T-cell (primary cell): Measurements from ENCODE around the gene TGM1. TPM values are rescaled to one million over a fixed set of nuclear protein-coding genes. Genes with fewer than 3 reads are reported as not detected.
"Not testable (repeated sequence)": the region's sequence is repeated elsewhere in the genome, so short reads cannot be mapped to it uniquely, and the experiment has no call there.

Experiments used
- ATAC-seq, 4 experiments: fragments of 200-7000 bp in 3 of 4; fragments of 150-1000 bp in 1 of 4; cut with Tn5 transposase; replicated peaks in 1 of 4; 1 replicate in 3 of 4; 2 replicates in 1 of 4; pipeline ENCODE4 v1.10.0; 2021; ENCODE audit warnings: moderate library complexity in 3 of 4, mild to moderate bottlenecking in 2 of 4, moderate number of reproducible peaks in 1 of 4
- CTCF ChIA-PET, 2 donors: fragments of 300-600 bp; sonication (Branson Sonifier 250); formaldehyde crosslinking; loops; one replicate each; lab custom pipeline; 2022; ENCODE audit warnings: antibody characterized with exemption in 2 of 2; lab: Charles Lee
- POLR2A ChIA-PET, 2 donors: fragments of 300-600 bp; sonication (Branson Sonifier 250); formaldehyde crosslinking; loops; one replicate each; lab custom pipeline; 2022; ENCODE audit warnings: antibody characterized with exemption in 2 of 2; lab: Charles Lee
- DNase-seq, 35 experiments: peaks; one replicate each; pipeline versions ENCODE4 v3.0.0 to v3.0.0-alpha.2; 2013 to 2023
- H3K27ac ChIP-seq: one replicate; pipeline ENCODE4 v1.5.1; 2013; ENCODE audit warnings: low read length
- H3K27me3 ChIP-seq, 2 experiments: replicated peaks in 1 of 2; 1 replicate in 1 of 2; 2 replicates in 1 of 2; pipeline versions ENCODE4 v1.6.1 to v1.7.0; 2013; ENCODE audit warnings: low read length in 1 of 2, mixed read lengths in 1 of 2; ENCODE audit not compliant: control insufficient read depth in 2 of 2, insufficient read depth in 2 of 2; ENCODE audit errors: extremely low read depth in 1 of 2
- H3K36me3 ChIP-seq, 2 donors: 1 replicate in 1 of 2; 2 replicates in 1 of 2; pipeline versions ENCODE4 v1.6.1 to v1.7.0; 2013; ENCODE audit warnings: low read length in 1 of 2; ENCODE audit not compliant: control insufficient read depth in 2 of 2, insufficient read depth in 1 of 2; ENCODE audit errors: extremely low read depth in 1 of 2
- H3K4me1 ChIP-seq, 2 experiments: 1 replicate in 1 of 2; 2 replicates in 1 of 2; pipeline versions ENCODE4 v1.6.1 to v1.7.0; 2013; ENCODE audit warnings: low read length in 2 of 2, mixed read lengths in 1 of 2; ENCODE audit not compliant: insufficient read depth in 2 of 2, control insufficient read depth in 1 of 2; ENCODE audit errors: extremely low read depth in 1 of 2
- H3K4me3 ChIP-seq, 2 donors: 1 replicate in 1 of 2; 2 replicates in 1 of 2; pipeline versions ENCODE4 v1.5.1 to v1.7.0; 2013; ENCODE audit warnings: mild to moderate bottlenecking in 2 of 2, low read length in 1 of 2, moderate library complexity in 1 of 2; ENCODE audit not compliant: control insufficient read depth in 1 of 2; ENCODE audit errors: extremely low read depth in 1 of 2
- H3K9me3 ChIP-seq: 2 replicates; pipeline ENCODE4 v1.7.0; 2013
- H3K27ac Mint-ChIP-seq, 2 donors: one replicate each; pipeline ENCODE4 v1.8.0; 2020 to 2021; ENCODE audit warnings: mild to moderate bottlenecking in 2 of 2, mixed read lengths in 2 of 2
- H3K27me3 Mint-ChIP-seq, 2 donors: one replicate each; pipeline ENCODE4 v1.8.0; 2021 to 2022; ENCODE audit warnings: mixed read lengths in 2 of 2
- H3K36me3 Mint-ChIP-seq: one replicate; pipeline ENCODE4 v1.8.0; 2021; ENCODE audit warnings: mixed read lengths
- H3K4me1 Mint-ChIP-seq, 3 donors: one replicate each; pipeline ENCODE4 v1.8.0; 2020 to 2022; ENCODE audit warnings: mixed read lengths in 3 of 3, mild to moderate bottlenecking in 1 of 3
- H3K4me3 Mint-ChIP-seq, 3 donors: one replicate each; pipeline ENCODE4 v1.8.0; 2020 to 2022; ENCODE audit warnings: mild to moderate bottlenecking in 3 of 3, mixed read lengths in 3 of 3, moderate library complexity in 3 of 3
- H3K9me3 Mint-ChIP-seq, 3 donors: one replicate each; pipeline ENCODE4 v1.8.0; 2020 to 2022; ENCODE audit warnings: mixed read lengths in 3 of 3
- WGBS: methylation state at CpG from one replicate; pipeline ENCODE4 v1.1.5; 2013; ENCODE audit warnings: missing lambda C conversion rate; ENCODE audit not compliant: insufficient coverage; 5-methylcytosine and 5-hydroxymethylcytosine counted together
- total RNA-seq, 35 experiments: library from RNA in 6 of 35; stranded (reverse) in 6 of 35; fragments of 120-200 nt in 1 of 35; gene quantifications; one replicate each; pipeline versions ENCODE4 v1.2.1 to v1.2.4 and lab custom pipeline; 2013 to 2026

The TGM1 gene
- total RNA-seq, 5 donors from 2014 or later (not counting 1 experiment from before 2014, with no cell fraction given) = 4.9 to 13.5 (median 9.4) TPM

GRCh38 chr14:24202538-24202937 is 60.4 kb downstream of the TGM1 start:
- H3K36me3 Mint-ChIP-seq = peaks cover 57% of the 10 kb centered on the region
- H3K9me3 Mint-ChIP-seq, DNase-seq, H3K27ac Mint-ChIP-seq, H3K9me3 ChIP-seq, H3K4me3 ChIP-seq, ATAC-seq, H3K27me3 ChIP-seq, H3K27ac ChIP-seq, H3K27me3 Mint-ChIP-seq, H3K4me3 Mint-ChIP-seq: not testable (repeated sequence)
- H3K4me1 Mint-ChIP-seq = peaks cover 34 to 50% (median 45%) of the 10 kb centered on the region in 3 donors
- Histone ChIP-seq H3K36me3 (peaks cover 13 to 31% of the 10 kb centered on the region in 2 donors), H3K4me1 (peaks cover 0 to 19% of the 10 kb centered on the region in 2 experiments)
- ChIA-PET POLR2A (interaction anchor here (0.6 to 0.8 kb wide), 2 partner anchors 40 to 109 kb away, joined by 4 read pairs; partner anchors contain the start of gene TINF2 (in 1 of the 2)), CTCF (interaction anchor here in 1 of 2 donors (0.8 kb wide), 1 partner anchor 14 kb away, joined by 3 read pairs; the partner anchor contains the start of gene IPO4)
- WGBS = 97% methylated on average over 5 of the region's 8 CpGs

Other genes with a start within 250 kb of the TGM1 start
- 1 to 10 TPM in 1 of 5 donors, under 1 TPM in 4; 0.38 to 1.9 (median 0.59) TPM for gene CARMIL3, start 211.2 kb downstream of the TGM1 start, total RNA-seq
- not detected for gene CPNE6, start 191.6 kb downstream of the TGM1 start, total RNA-seq
- gene PCK2, start 168.9 kb downstream of the TGM1 start, total RNA-seq = 10 to 100 TPM; 11.8 to 35.5 (median 29.4) TPM
- gene DCAF11, start 148.4 kb downstream of the TGM1 start, total RNA-seq = 10 to 100 TPM; 78.5 to 94.1 (median 89.6) TPM
- 1 to 10 TPM; 1.9 to 3.7 (median 3.4) TPM for gene NRL, start 148.2 kb downstream of the TGM1 start, total RNA-seq
- 1 to 10 TPM; 2.5 to 3.5 (median 3.2) TPM for gene FITM1, start 132.5 kb downstream of the TGM1 start, total RNA-seq
- 100 to 1,000 TPM; 221 to 291 (median 259) TPM for gene PSME1, start 127.0 kb downstream of the TGM1 start, total RNA-seq
- gene EMC9, start 121.6 kb downstream of the TGM1 start, total RNA-seq = 10 to 100 TPM in 3 of 5 donors, 1 to 10 TPM in 2; 9.3 to 29.8 (median 20.8) TPM
- 100 to 1,000 TPM; 130 to 192 (median 159) TPM for gene PSME2, start 116.6 kb downstream of the TGM1 start, total RNA-seq
- gene RNF31, start 115.7 kb downstream of the TGM1 start, total RNA-seq = 100 to 1,000 TPM in 3 of 5 donors, 10 to 100 TPM in 2; 67.7 to 131 (median 100) TPM
- 100 to 1,000 TPM; 201 to 285 (median 215) TPM for gene IRF9, start 101.9 kb downstream of the TGM1 start, total RNA-seq
- gene REC8, start 91.1 kb downstream of the TGM1 start, total RNA-seq = 10 to 100 TPM; 32.4 to 82.5 (median 41.5) TPM
- gene IPO4, start 74.4 kb downstream of the TGM1 start, total RNA-seq = 10 to 100 TPM; 34.4 to 53.4 (median 39.6) TPM
- gene TM9SF1, start 67.7 kb downstream of the TGM1 start, total RNA-seq = 10 to 100 TPM; 19.0 to 29.5 (median 21.8) TPM
- 1 to 10 TPM in 2 of 5 donors, under 1 TPM in 3; 0.35 to 1.4 (median 0.44) TPM for gene TSSK4, start 57.5 kb downstream of the TGM1 start, total RNA-seq
- 10 to 100 TPM; 81.9 to 99.6 (median 92.8) TPM for gene CHMP4A, start 49.7 kb downstream of the TGM1 start, total RNA-seq
- gene MDP1, start 47.1 kb downstream of the TGM1 start, total RNA-seq = 10 to 100 TPM in 3 of 5 donors, 1 to 10 TPM in 2; 7.2 to 17.5 (median 12.1) TPM
- gene NEDD8, start 30.8 kb downstream of the TGM1 start, total RNA-seq = 100 to 1,000 TPM in 4 of 5 donors, 10 to 100 TPM in 1; 92.1 to 107 (median 101) TPM
- gene GMPR2, start 30.2 kb downstream of the TGM1 start, total RNA-seq = 10 to 100 TPM; 53.8 to 81.2 (median 64.0) TPM
- gene TINF2, start 20.6 kb downstream of the TGM1 start, total RNA-seq = 100 to 1,000 TPM; 119 to 160 (median 139) TPM
- gene RABGGTA, start 8.4 kb upstream of the TGM1 start, total RNA-seq = 10 to 100 TPM; 49.3 to 66.5 (median 62.4) TPM
- gene DHRS1, start 36.6 kb upstream of the TGM1 start, total RNA-seq = 10 to 100 TPM; 34.2 to 47.6 (median 39.1) TPM
- gene NOP9, start 36.7 kb upstream of the TGM1 start, total RNA-seq = 10 to 100 TPM; 29.7 to 33.2 (median 30.8) TPM
- gene CIDEB, start 44.8 kb upstream of the TGM1 start, total RNA-seq = 10 to 100 TPM; 13.0 to 22.8 (median 20.8) TPM
- gene LTB4R2, start 47.0 kb upstream of the TGM1 start, total RNA-seq = 10 to 100 TPM; 18.6 to 25.2 (median 20.3) TPM
- 10 to 100 TPM; 17.0 to 29.0 (median 18.0) TPM for gene LTB4R, start 48.3 kb upstream of the TGM1 start, total RNA-seq
- gene ADCY4, start 71.9 kb upstream of the TGM1 start, total RNA-seq = 10 to 100 TPM in 1 of 5 donors, 1 to 10 TPM in 4; 7.8 to 10.4 (median 8.5) TPM
- gene RIPK3, start 76.8 kb upstream of the TGM1 start, total RNA-seq = 10 to 100 TPM; 26.2 to 68.3 (median 59.2) TPM
- under 1 TPM in 4 of 5 donors, not detected in 1; 0.16 to 0.82 (median 0.39) TPM for gene NFATC4, start 105.0 kb upstream of the TGM1 start, total RNA-seq
- under 1 TPM; 0.28 to 0.95 (median 0.61) TPM for gene NYNRIN, start 135.8 kb upstream of the TGM1 start, total RNA-seq
- 10 to 100 TPM in 1 of 5 donors, 1 to 10 TPM in 4; 3.9 to 13.5 (median 5.0) TPM for gene CBLN3, start 166.5 kb upstream of the TGM1 start, total RNA-seq
- 100 to 1,000 TPM; 126 to 166 (median 146) TPM for gene KHNYN, start 166.8 kb upstream of the TGM1 start, total RNA-seq
- 100 to 1,000 TPM in 3 of 5 donors, 10 to 100 TPM in 2; 79.6 to 154 (median 109) TPM for gene SDR39U1, start 179.6 kb upstream of the TGM1 start, total RNA-seq
- not detected for gene CMA1, start 245.1 kb upstream of the TGM1 start, total RNA-seq